Skeletal muscle tissue (tissue), 4 donors: Measurements from ENCODE around the gene SMG9. TPM values are rescaled to one million over a fixed set of nuclear protein-coding genes. Genes with fewer than 3 reads are reported as not detected.

ENCODE experiments used
- H3K27ac ChIP-seq: one replicate; pipeline ENCODE4 v1.7.0; 2013; ENCODE audit warnings: mild to moderate bottlenecking, low read depth, low read length, inconsistent platforms
- H3K27me3 ChIP-seq, 3 donors: one replicate each; pipeline ENCODE4 v1.7.0; 2013; ENCODE audit warnings: low read length in 3 of 3; ENCODE audit not compliant: control insufficient read depth in 3 of 3, insufficient read depth in 3 of 3
- H3K36me3 ChIP-seq, 3 donors: one replicate each; pipeline ENCODE4 v1.7.0; 2013; ENCODE audit warnings: low read length in 3 of 3; ENCODE audit not compliant: control insufficient read depth in 3 of 3, insufficient read depth in 3 of 3
- H3K4me1 ChIP-seq, 3 donors: one replicate each; pipeline ENCODE4 v1.7.0; 2013; ENCODE audit warnings: low read length in 3 of 3, mild to moderate bottlenecking in 3 of 3; ENCODE audit not compliant: control insufficient read depth in 3 of 3, insufficient read depth in 3 of 3
- H3K4me3 ChIP-seq, 3 donors: one replicate each; pipeline ENCODE4 v1.7.0; 2013; ENCODE audit warnings: low read length in 3 of 3
- H3K9ac ChIP-seq, 3 donors: one replicate each; pipeline ENCODE4 v1.7.0; 2013; ENCODE audit warnings: low read length in 3 of 3, mild to moderate bottlenecking in 3 of 3, moderate library complexity in 2 of 3, low read depth in 1 of 3
- H3K9me3 ChIP-seq, 3 donors: one replicate each; pipeline ENCODE4 v1.7.0; 2013; ENCODE audit warnings: low read length in 3 of 3; ENCODE audit not compliant: control insufficient read depth in 3 of 3
- total RNA-seq: library from RNA; depleted of rRNA; stranded (reverse); fragments of >200 nt; gene quantifications from one replicate; pipeline ENCODE4 v1.2.3, GENCODE V29; 2014
- donor health status: Osteomylitis.

SMG9 gene
- total RNA-seq, 1 donor from 2014 or later, result 6.3 TPM

- H3K4me1 ChIP-seq, result peaks cover 0 to 3% (median 0%) of the 10 kb centered on the region in 3 donors
- peaks cover 56 to 71% (median 61%) of the 10 kb centered on the region in 3 donors for H3K36me3 ChIP-seq
- H3K27ac ChIP-seq, result no peak overlapping the region
- no peak overlapping the region for H3K9ac ChIP-seq
- H3K9me3 ChIP-seq, result no peaks in the 10 kb centered on the region
- no peak overlapping the region for H3K4me3 ChIP-seq
- no peaks in the 10 kb centered on the region for H3K27me3 ChIP-seq
These were observed 7.1 kb downstream of the SMG9 start for GRCh38 chr19:43747557-43748204.

GRCh38 chr19:43743059-43743458 lies 11.7 kb downstream of the SMG9 start:
- Histone ChIP-seq H3K36me3 (peaks cover 65 to 84% (median 78%) of the 10 kb centered on the region in 3 donors), H3K4me1 (peaks cover 0 to 4% (median 2%) of the 10 kb centered on the region in 3 donors), H3K9me3 (no peaks in the 10 kb centered on the region), H3K27ac (no peak overlapping the region), H3K4me3 (no peak overlapping the region), H3K27me3 (no peaks in the 10 kb centered on the region), H3K9ac (no peak overlapping the region)

- H3K27me3 ChIP-seq, result no peaks in the 10 kb centered on the region
- H3K9me3 ChIP-seq, result no peaks in the 10 kb centered on the region
- no peak overlapping the region for H3K9ac ChIP-seq
- H3K4me3 ChIP-seq, result no peak overlapping the region
- H3K27ac ChIP-seq, result no peak overlapping the region
- peaks cover 0 to 4% (median 2%) of the 10 kb centered on the region in 3 donors for H3K4me1 ChIP-seq
- H3K36me3 ChIP-seq, result peaks cover 68 to 84% (median 76%) of the 10 kb centered on the region in 3 donors
These were observed 13.5 kb downstream of the SMG9 start for GRCh38 chr19:43741075-43741825.

- no peak overlapping the region for H3K4me3 ChIP-seq
- H3K4me1 ChIP-seq, result peaks cover 0 to 4% (median 0%) of the 10 kb centered on the region in 3 donors
- no peaks in the 10 kb centered on the region for H3K27me3 ChIP-seq
- H3K27ac ChIP-seq, result peak overlapping the region; percentile 9
- H3K9ac ChIP-seq, result no peak overlapping the region
- peaks cover 67 to 82% (median 79%) of the 10 kb centered on the region in 3 donors for H3K36me3 ChIP-seq
- no peaks in the 10 kb centered on the region for H3K9me3 ChIP-seq
These were observed 15.1 kb downstream of the SMG9 start for GRCh38 chr19:43739439-43740235.

- H3K4me3 ChIP-seq, result no peak overlapping the region
- H3K9ac ChIP-seq, result no peak overlapping the region
- peaks cover 0 to 4% (median 0%) of the 10 kb centered on the region in 3 donors for H3K4me1 ChIP-seq
- peak overlapping the region; percentile 9 for H3K27ac ChIP-seq
- no peaks in the 10 kb centered on the region for H3K9me3 ChIP-seq
- no peaks in the 10 kb centered on the region for H3K27me3 ChIP-seq
- H3K36me3 ChIP-seq, result peaks cover 68 to 81% (median 81%) of the 10 kb centered on the region in 3 donors
These were observed 16.0 kb downstream of the SMG9 start for GRCh38 chr19:43738780-43739211.

GRCh38 chr19:43735957-43736356 lies 18.8 kb downstream of the SMG9 start:
- Histone ChIP-seq H3K4me1 (peaks cover 0 to 4% (median 3%) of the 10 kb centered on the region in 3 donors), H3K9me3 (no peaks in the 10 kb centered on the region), H3K36me3 (peaks cover 80 to 91% (median 89%) of the 10 kb centered on the region in 3 donors), H3K27ac (no peak overlapping the region), H3K9ac (no peak overlapping the region), H3K27me3 (no peaks in the 10 kb centered on the region), H3K4me3 (no peak overlapping the region)

GRCh38 chr19:43735013-43735412 lies 19.7 kb downstream of the SMG9 start:
- H3K4me3 ChIP-seq, result no peak overlapping the region
- H3K4me1 ChIP-seq, result peaks cover 0 to 4% (median 3%) of the 10 kb centered on the region in 3 donors
- H3K9ac ChIP-seq, result no peak overlapping the region
- H3K27me3 ChIP-seq, result no peaks in the 10 kb centered on the region
- H3K36me3 ChIP-seq, result peaks cover 77 to 84% (median 82%) of the 10 kb centered on the region in 3 donors
- no peak overlapping the region for H3K27ac ChIP-seq
- H3K9me3 ChIP-seq, result no peaks in the 10 kb centered on the region

GRCh38 chr19:43731846-43732245 lies 22.9 kb downstream of the SMG9 start:
- H3K36me3 ChIP-seq, result peaks cover 60 to 68% (median 64%) of the 10 kb centered on the region in 3 donors
- H3K9ac ChIP-seq, result no peak overlapping the region
- H3K9me3 ChIP-seq, result no peaks in the 10 kb centered on the region
- H3K4me3 ChIP-seq, result no peak overlapping the region
- peaks cover 0 to 11% (median 5%) of the 10 kb centered on the region in 3 donors for H3K4me1 ChIP-seq
- no peaks in the 10 kb centered on the region for H3K27me3 ChIP-seq
- H3K27ac ChIP-seq, result no peak overlapping the region

- no peak overlapping the region for H3K4me3 ChIP-seq
- H3K36me3 ChIP-seq, result peaks cover 55 to 64% (median 59%) of the 10 kb centered on the region in 3 donors
- H3K9ac ChIP-seq, result no peak overlapping the region
- no peaks in the 10 kb centered on the region for H3K9me3 ChIP-seq
- no peaks in the 10 kb centered on the region for H3K27me3 ChIP-seq
- H3K4me1 ChIP-seq, result peaks cover 0 to 11% (median 5%) of the 10 kb centered on the region in 3 donors
- H3K27ac ChIP-seq, result no peak overlapping the region
These were observed 23.4 kb downstream of the SMG9 start for GRCh38 chr19:43731346-43731745.
